PC-3 (cell line): ENCODE results near the gene PGBD5. TPM values are rescaled to one million over a fixed set of nuclear protein-coding genes. Genes with fewer than 3 reads are reported as not detected.

Source experiments
- ATAC-seq: fragments of 200-7000 bp; cut with Tn5 transposase; 2 replicates; pipeline ENCODE4 v1.9.1; 2020; ENCODE audit warnings: mild to moderate bottlenecking, moderate library complexity
- BruUV-seq: library from RNA; stranded (reverse); fragments of 400-500 nt; replicated peaks from 2 replicates; lab custom pipeline; 2021; lab: Mats Ljungman, UMichigan
- CTCF ChIA-PET: fragments of 300-600 bp; sonication (Branson Sonifier 250); formaldehyde crosslinking; loops from one replicate; lab custom pipeline; 2022; ENCODE audit warnings: antibody characterized with exemption; lab: Charles Lee
- POLR2A ChIA-PET: fragments of 300-600 bp; sonication (Branson Sonifier 250); formaldehyde crosslinking; loops from one replicate; lab custom pipeline; 2022; ENCODE audit warnings: antibody characterized with exemption; ENCODE audit not compliant: unreplicated experiment; lab: Charles Lee
- DNase-seq: peaks from one replicate; pipeline ENCODE4 v3.0.0-alpha.2; 2015
- H2AFZ ChIP-seq: fragments of 300-600 bp; sonication (generic); 2 replicates; pipeline ENCODE4 v1.6.0; 2016; ENCODE audit warnings: antibody characterized with exemption, low read length
- H3F3A ChIP-seq: fragments of 300-600 bp; sonication (generic); one replicate; pipeline ENCODE4 v1.6.0; 2017; ENCODE audit warnings: antibody characterized with exemption, low read length, control low read depth, mild to moderate bottlenecking; ENCODE audit not compliant: unreplicated experiment
- H3K27ac ChIP-seq: fragments of 300-600 bp; sonication (generic); 2 replicates; pipeline ENCODE4 v1.5.1; 2016; ENCODE audit warnings: mild to moderate bottlenecking, low read length
- H3K27me3 ChIP-seq: fragments of 300-600 bp; sonication (generic); 2 replicates; pipeline ENCODE4 v1.6.1; 2016; ENCODE audit warnings: low read length, mixed read lengths
- H3K36me3 ChIP-seq: fragments of 300-600 bp; sonication (generic); 2 replicates; pipeline ENCODE4 v1.6.1; 2016; ENCODE audit warnings: low read depth, mixed run types, low read length, mixed read lengths
- H3K4me1 ChIP-seq: fragments of 300-600 bp; sonication (generic); 2 replicates; pipeline ENCODE4 v1.5.1; 2016; ENCODE audit warnings: low read length; ENCODE audit not compliant: insufficient read depth
- H3K4me2 ChIP-seq: fragments of 300-600 bp; sonication (generic); 2 replicates; pipeline ENCODE4 v1.6.0; 2016; ENCODE audit warnings: low read length
- H3K4me3 ChIP-seq: fragments of 300-600 bp; sonication (generic); 2 replicates; pipeline ENCODE4 v1.5.1; 2016; ENCODE audit warnings: mild to moderate bottlenecking, low read length, mixed read lengths
- H3K79me2 ChIP-seq: fragments of 300-600 bp; sonication (generic); 2 replicates; pipeline ENCODE4 v1.6.1; 2017; ENCODE audit warnings: low read length, mixed read lengths
- H3K9ac ChIP-seq: fragments of 300-600 bp; sonication (generic); 2 replicates; pipeline ENCODE4 v1.6.0; 2016; ENCODE audit warnings: mild to moderate bottlenecking, low read length
- H3K9me2 ChIP-seq: fragments of 300-600 bp; sonication (generic); replicated peaks from 2 replicates; pipeline ENCODE4 v1.6.1; 2016; ENCODE audit warnings: mixed run types, low read length, mixed read lengths
- H3K9me3 ChIP-seq: fragments of 300-600 bp; sonication (generic); 2 replicates; pipeline ENCODE4 v1.6.1; 2016; ENCODE audit warnings: low read length, mixed read lengths
- H4K20me1 ChIP-seq: fragments of 300-600 bp; sonication (generic); 2 replicates; pipeline ENCODE4 v1.6.1; 2016; ENCODE audit warnings: low read length, mixed read lengths
- CTCF ChIP-seq: fragments of 300-600 bp; sonication (generic); conservative IDR thresholded peaks from 2 replicates; pipeline ENCODE4 v1.5.1; 2017; ENCODE audit warnings: antibody characterized with exemption, low read depth, mild to moderate bottlenecking, low read length
- EZH2 ChIP-seq: fragments of 300-600 bp; sonication (generic); IDR thresholded peaks from one replicate; pipeline ENCODE4 v1.6.1; 2017; ENCODE audit warnings: antibody characterized with exemption, mild to moderate bottlenecking, low read length; ENCODE audit not compliant: unreplicated experiment
- EZH2phosphoT487 ChIP-seq: fragments of 300-600 bp; sonication (generic); IDR thresholded peaks from 2 replicates; pipeline ENCODE4 v1.6.1; 2018; ENCODE audit warnings: mild to moderate bottlenecking, antibody characterized with exemption, low read length, borderline replicate concordance
- intact Hi-C: fragments of 100-400 bp; cut with micrococcal nuclease; formaldehyde crosslinking; loops from 2 replicates; pipeline ENCODE4 v1.9.0; 2023
- total RNA-seq: library from RNA; depleted of rRNA; stranded (reverse); fragments of >200 nt; gene quantifications from 2 replicates; pipeline ENCODE4 v1.2.3, GENCODE V29; 2014

PGBD5 gene
- total RNA-seq, 1 experiment from 2014 or later: under 0.01 TPM

DNA sequence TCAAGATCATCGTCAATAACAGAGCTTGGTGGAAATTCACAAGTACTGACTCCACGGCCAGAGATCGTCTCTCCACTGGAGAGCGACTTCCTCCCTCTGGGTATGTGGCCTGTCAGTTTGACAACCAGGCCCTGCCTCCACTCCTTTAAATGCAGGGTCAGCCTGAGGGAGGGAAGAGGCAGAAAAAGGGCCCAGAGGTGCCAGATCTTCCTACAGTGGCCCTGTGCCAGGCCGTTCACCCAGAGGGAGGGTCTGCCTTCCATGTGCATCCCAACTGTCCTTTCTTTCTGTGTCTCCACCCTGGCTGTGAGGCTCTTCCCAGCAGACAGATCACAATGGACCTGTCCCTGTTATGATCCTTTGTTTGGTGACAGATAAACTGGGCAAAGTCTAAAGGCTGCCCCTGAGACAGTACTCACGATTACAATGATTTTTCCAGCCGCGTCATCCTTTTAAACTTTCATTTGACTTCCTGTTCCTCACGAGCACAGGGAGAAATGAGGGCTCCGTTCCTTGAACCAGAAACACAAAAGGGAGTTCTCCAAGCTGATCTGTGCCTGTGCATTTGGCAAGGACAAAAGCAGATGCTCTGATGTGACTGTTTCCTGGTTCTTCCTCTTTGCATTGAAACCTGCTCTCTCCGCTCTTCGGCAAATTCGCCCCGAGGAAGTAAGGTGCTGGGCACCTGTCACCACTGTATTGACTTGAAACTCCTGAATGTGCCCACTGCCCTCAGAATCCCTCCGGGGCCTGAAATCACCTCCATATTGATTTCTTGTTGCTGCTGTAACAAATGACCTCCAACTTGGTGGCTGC lies 126.7 kb downstream of the PGBD5 start:
- H3K9ac ChIP-seq: no peak overlapping the region

DNA sequence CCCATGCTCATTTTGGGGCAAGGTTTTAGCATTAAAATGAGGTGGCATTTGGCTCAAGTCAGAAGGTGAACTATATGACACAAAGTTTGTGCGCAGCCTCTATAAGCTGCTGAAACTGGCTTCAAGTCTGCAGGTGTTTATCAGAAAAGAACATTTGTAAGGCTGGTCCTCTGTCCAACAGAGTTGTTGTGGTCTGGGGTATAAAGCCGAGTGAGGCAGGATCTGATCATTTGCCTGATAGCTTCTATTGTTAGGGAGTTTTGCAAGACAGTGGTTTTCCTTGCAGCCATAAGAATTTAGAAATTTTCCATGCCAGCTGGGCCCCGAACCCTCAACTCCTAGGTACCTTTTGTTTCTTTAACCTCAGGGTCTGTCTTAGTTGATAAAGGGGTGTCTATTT lies 130.8 kb downstream of the PGBD5 start:
- no TSS peak for BruUV-seq

More for the DNA sequence above, 126.7 kb downstream of the PGBD5 start:
- no peak for ATAC-seq
- Histone ChIP-seq H3F3A (no peaks in the 10 kb centered on the region), H3K4me1 (no peaks in the 10 kb centered on the region), H3K4me3 (no peak overlapping the region), H3K36me3 (no peaks in the 10 kb centered on the region), H3K27ac (no peak overlapping the region), H2AFZ (no peak overlapping the region), H3K9me3 (no peaks in the 10 kb centered on the region), H3K4me2 (no peak overlapping the region), H3K9me2 (no peaks in the 10 kb centered on the region), H3K27me3 (peaks cover 19% of the 10 kb centered on the region), H3K79me2 (no peaks in the 10 kb centered on the region), H4K20me1 (no peaks in the 10 kb centered on the region)
- ChIA-PET POLR2A (no interaction called here), CTCF (no interaction called here)
- no peak for TF ChIP-seq CTCF
- no peak for TF ChIP-seq EZH2phosphoT487
- TF ChIP-seq EZH2: no peak
- intact Hi-C loops: loop anchor here (10.0 kb wide), 1 partner anchor 195 kb away; no protein-coding TSS in a partner anchor
- DNase-seq: no peak
- BruUV-seq: no TSS peak

More for the DNA sequence above, 130.8 kb downstream of the PGBD5 start:
- H3K27ac ChIP-seq: no peak overlapping the region
- TF ChIP-seq EZH2 (no peak), CTCF (no peak), EZH2phosphoT487 (no peak)
- peaks cover 43% of the 10 kb centered on the region for H3K27me3 ChIP-seq
- H3K36me3 ChIP-seq: no peaks in the 10 kb centered on the region
- ChIA-PET CTCF (no interaction called here), POLR2A (no interaction called here)
- H3K9me2 ChIP-seq: no peaks in the 10 kb centered on the region
- H3K9me3 ChIP-seq: no peaks in the 10 kb centered on the region
- H3K9ac ChIP-seq: no peak overlapping the region
- H3K4me3 ChIP-seq: no peak overlapping the region
- ATAC-seq: no peak
- no peaks in the 10 kb centered on the region for H3F3A ChIP-seq
- intact Hi-C loops: no loop called here
- no peaks in the 10 kb centered on the region for H3K79me2 ChIP-seq
- H4K20me1 ChIP-seq: no peaks in the 10 kb centered on the region
- H3K4me1 ChIP-seq: no peaks in the 10 kb centered on the region
- DNase-seq: no peak
- H2AFZ ChIP-seq: no peak overlapping the region
- no peak overlapping the region for H3K4me2 ChIP-seq
